Right lobe of liver (tissue), 4 donors: Measurements from ENCODE around the gene RPUSD2.
A peak's percentile ranks its signal among the peaks of the same experiment; 100 is the strongest.

ENCODE experiments used
- CTCF ChIP-seq, 4 donors: fragments of 200-600 bp in 3 of 4; fragments of 450-650 bp in 1 of 4; IDR thresholded peaks; one replicate each; pipeline versions ENCODE4 v1.5.1 to v1.8.0; 2016 to 2022; ENCODE audit warnings: antibody characterized with exemption in 4 of 4, mild to moderate bottlenecking in 2 of 4
- POLR2A ChIP-seq: fragments of 450-650 bp; IDR thresholded peaks from one replicate; pipeline ENCODE4 v1.6.1; 2017; ENCODE audit warnings: antibody characterized with exemption, mild to moderate bottlenecking
- donor health status: DM: no; HTN: no; CAD: no.
- donor health status: DM: no; HTN: no; CAD: no.
- donor health status: DM: no; HTN: yes; CAD: no.

DNA sequence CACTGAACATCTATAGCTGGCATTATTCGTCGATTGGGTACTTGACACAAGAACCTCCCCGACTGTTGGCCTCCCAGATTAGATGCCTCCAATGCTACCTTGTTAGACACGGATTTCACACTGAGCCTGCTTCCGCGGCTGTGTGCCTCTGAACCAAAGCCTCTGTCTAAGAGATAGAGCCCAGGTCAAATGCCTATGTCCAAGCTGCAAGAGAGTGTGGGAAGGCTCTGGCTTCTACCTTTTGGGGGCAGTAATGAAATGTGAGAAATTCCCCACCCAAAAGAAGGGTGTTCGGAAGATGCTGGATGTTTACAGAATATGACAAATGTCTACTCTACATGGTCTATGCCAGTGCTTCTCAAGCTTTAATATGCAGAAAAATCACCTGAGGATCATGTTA, 2.0 kb upstream of the RPUSD2 start:
- no peak for TF ChIP-seq POLR2A
- TF ChIP-seq CTCF (IDR thresholded peaks at IDR 0.05) = peak in 3 of 4 donors; percentile 27 to 45 (median 37)
